Activated naive CD4-positive, alpha-beta T cell treated with anti-CD3 and anti-CD28 coated beads, Interleukin-2, amount 50 U/mL, for 72 hours (primary cell): ENCODE data around the gene PLA2G15. TPM values are rescaled to one million over a fixed set of nuclear protein-coding genes. Genes with fewer than 3 reads are reported as not detected.

ENCODE experiments used
- ATAC-seq, 2 donors: fragments of 150-1000 bp; cut with Tn5 transposase; 2 replicates each; pipeline ENCODE4 v1.10.0; 2021; ENCODE audit warnings: mild to moderate bottlenecking in 2 of 2, moderate library complexity in 2 of 2
- DNase-seq, 2 donors: peaks; one replicate each; pipeline ENCODE4 v3.0.0; 2021 to 2022; ENCODE audit warnings: low spot score in 2 of 2
- H3K27ac Mint-ChIP-seq, 2 donors: one replicate each; pipeline ENCODE4 v1.8.0; 2022; ENCODE audit warnings: mild to moderate bottlenecking in 2 of 2, mixed read lengths in 2 of 2
- H3K36me3 Mint-ChIP-seq, 2 donors: one replicate each; pipeline ENCODE4 v1.8.0; 2022; ENCODE audit warnings: mixed read lengths in 2 of 2
- H3K9me3 Mint-ChIP-seq, 2 donors: one replicate each; pipeline ENCODE4 v1.8.0; 2022; ENCODE audit warnings: mixed read lengths in 2 of 2
- total RNA-seq, 2 donors: library from RNA; stranded (reverse); gene quantifications; one replicate each; pipeline ENCODE4 v1.2.3, GENCODE V29; 2022

PLA2G15 gene
- total RNA-seq, 2 donors from 2014 or later = 9.7 to 9.8 TPM

DNA sequence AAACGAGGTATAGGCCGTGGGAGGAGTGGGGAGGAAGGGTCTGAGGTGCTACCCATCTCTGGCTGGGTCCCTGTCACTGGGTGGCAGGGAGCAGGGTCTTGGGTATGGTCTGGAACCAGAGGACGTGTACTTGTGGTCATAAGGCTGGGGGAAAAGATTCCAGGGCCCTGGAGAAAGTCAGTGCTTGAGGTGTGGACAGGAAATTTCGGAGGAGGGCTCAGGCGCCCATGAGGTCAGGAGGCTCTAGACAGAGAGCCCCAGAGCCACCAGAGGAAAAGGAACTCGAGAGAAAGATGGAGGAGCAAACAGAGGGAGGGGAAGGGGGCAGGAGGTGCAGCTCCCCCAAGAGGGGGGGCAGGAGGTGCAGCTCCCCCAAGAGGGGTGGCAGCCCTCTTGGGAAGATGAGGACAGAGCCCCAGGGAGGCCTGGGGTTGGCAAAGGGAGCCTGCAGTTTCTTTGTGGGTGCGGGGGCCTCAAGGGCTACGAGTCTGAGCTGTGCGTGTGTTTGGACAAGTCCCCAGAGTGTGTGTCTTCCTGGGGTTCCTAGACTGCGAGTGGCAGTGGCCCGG is 18.5 kb downstream of the PLA2G15 start:
- DNase-seq (no peak), ATAC-seq (no peak)
- H3K27ac Mint-ChIP-seq = peak overlapping the region; percentile 94 to 97
- H3K9me3 Mint-ChIP-seq = no peaks in the 10 kb centered on the region
- peaks cover 10 to 20% of the 10 kb centered on the region in 2 donors for H3K36me3 Mint-ChIP-seq

- DNase-seq (peak; percentile 83 to 88), ATAC-seq (peak; percentile 73 to 80)
- Mint-ChIP-seq H3K9me3 (no peaks in the 10 kb centered on the region), H3K36me3 (peaks cover 10 to 20% of the 10 kb centered on the region in 2 donors), H3K27ac (peak within 1 kb of the TSS; percentile 97)
These were observed 19.2 kb downstream of the PLA2G15 start, which contains the start of gene SLC7A6 for GRCh38 chr16:68264128-68265077. Gene SLC7A6 (plus strand): TSS chr16:68264526. CDS start chr16:68274727, 10,201 bp downstream.

DNA sequence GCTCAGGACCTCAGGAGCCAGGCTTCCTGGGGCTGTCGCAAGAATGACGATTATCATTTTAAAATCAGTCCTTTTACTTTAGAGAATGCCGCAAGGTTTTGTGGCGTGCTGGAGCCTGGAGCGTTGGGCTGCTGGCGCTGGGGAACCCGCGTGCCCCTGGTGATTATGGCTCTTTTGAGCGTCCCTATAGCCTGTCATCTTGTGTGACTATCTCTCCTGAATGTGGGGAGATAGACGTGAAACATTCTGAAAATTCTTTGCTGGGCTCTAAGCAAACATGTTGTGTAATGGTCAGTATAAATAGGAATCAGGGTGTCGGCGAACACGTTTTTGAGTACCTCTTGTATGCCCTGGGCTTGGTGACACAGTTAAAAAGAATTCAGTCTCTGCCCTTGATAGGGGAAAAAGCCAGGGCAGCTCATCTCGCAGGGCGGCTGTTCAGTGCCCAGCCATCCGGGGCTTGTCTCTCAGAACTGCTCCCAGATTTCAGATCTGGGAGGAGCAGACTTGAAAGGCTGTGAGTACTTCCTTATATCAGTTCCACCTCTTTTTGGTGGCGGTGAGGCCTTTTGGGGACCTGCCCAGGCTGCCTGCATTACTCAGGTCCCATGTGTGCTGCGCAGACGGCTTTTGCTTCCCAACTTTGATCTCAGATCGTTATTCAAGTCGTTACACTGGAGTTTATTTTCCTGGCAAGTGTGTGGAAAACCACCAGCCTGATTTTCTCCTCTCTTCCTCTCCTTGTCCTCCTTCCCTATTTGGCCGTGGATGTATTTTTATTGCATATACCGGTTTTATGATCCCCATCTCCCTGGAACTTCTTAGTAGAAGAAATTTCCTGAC is 20.1 kb downstream of the PLA2G15 start:
- H3K9me3 Mint-ChIP-seq = no peaks in the 10 kb centered on the region
- peak overlapping the region; percentile 97 for H3K27ac Mint-ChIP-seq
- DNase-seq = peak; percentile 60 to 72
- ATAC-seq = peak; percentile 44 to 55
- peaks cover 10 to 20% of the 10 kb centered on the region in 2 donors for H3K36me3 Mint-ChIP-seq

DNA sequence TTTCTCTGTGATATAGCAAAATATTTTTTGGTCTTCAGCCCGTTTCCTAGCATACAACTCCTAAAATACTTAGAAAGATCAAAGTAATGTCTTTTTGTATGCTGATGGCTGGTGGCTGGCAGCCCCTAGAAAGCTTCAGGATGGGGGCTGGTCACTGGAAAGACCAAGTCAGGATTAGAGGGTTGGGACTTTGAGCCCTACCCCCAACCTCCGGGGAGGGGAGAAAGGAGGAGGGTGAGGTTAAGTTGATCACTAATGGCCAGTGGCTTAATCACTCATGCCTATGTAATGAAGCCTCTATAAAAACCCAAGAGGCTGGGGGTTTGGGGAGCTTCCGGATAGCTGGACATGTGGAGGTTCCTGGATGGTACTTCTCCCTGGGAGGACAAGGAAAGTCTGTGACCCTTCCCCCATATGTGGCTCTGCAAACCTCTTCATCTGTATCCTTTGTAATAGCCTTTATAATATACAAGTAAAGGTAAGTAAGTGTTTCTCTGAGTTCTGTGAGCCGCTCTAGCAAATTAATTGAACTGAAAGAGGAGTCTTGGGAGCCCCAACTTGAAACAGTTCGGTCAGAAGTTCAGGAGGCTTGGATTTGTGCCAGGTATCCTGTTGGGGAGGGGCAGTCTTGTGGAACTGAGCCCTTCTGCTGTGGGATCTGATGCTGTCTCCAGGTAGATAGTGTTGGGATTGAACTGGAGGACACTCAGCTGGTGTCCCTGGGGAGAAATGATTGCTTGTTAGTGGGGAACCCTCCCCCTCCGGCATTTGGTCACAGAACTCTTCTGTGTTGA is 22.6 kb downstream of the PLA2G15 start:
- H3K36me3 Mint-ChIP-seq = peaks cover 19 to 25% of the 10 kb centered on the region in 2 donors

DNA sequence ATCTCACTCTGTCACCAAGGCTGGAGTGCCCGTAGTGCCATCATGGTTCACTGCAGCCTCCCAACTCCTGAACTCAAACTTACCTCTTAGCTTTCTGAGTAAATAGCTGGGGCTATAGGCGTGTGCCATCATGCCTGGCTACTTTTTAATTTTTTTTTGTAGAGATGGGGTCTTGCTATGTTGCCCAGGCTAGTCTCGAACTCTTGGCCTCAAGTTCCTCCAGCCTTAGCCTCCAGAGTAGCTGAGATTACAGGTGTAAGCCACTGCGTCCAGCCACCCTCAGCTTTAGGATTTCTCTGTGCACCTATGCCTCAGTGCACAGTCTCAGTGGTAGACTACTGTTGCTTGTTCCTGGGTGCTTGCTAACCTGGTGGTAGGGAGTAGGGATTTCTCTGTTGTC is 24.6 kb downstream of the PLA2G15 start:
- H3K9me3 Mint-ChIP-seq = no peaks in the 10 kb centered on the region

More for the DNA sequence above, 22.6 kb downstream of the PLA2G15 start:
- peak overlapping the region; percentile 83 to 88 for H3K27ac Mint-ChIP-seq
- no peak for ATAC-seq
- no peaks in the 10 kb centered on the region for H3K9me3 Mint-ChIP-seq
- DNase-seq = no peak

DNA sequence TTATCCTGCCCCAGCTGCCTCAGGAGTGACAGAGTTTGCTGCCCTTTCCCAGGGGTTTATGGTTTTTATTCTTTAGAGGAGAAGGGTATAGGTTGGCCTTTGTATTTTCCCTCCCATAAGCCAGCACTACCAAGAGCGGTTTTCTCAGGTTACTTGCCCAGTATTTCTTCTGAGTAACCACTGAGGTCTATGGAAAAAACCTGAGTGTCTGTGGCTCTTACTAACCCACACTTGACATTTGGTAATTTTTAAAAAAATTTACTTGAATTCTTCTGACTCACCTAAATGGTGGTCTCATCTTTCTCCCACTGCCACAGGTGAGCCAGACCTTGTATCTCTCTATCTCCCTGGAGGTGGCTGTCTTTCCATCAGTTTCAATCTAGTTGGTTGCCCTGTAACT is 25.2 kb downstream of the PLA2G15 start:
- DNase-seq (no peak), ATAC-seq (peak; percentile 60 to 67)
- no peaks in the 10 kb centered on the region for H3K9me3 Mint-ChIP-seq
- peak overlapping the region; percentile 83 to 96 for H3K27ac Mint-ChIP-seq
- H3K36me3 Mint-ChIP-seq = peaks cover 26 to 33% of the 10 kb centered on the region in 2 donors

More for the DNA sequence above, 24.6 kb downstream of the PLA2G15 start:
- Mint-ChIP-seq H3K36me3 (peaks cover 32 to 35% of the 10 kb centered on the region in 2 donors), H3K27ac (peak overlapping the region; percentile 83 to 96)
- DNase-seq = no peak
- peak in 1 of 2 donors; percentile 3 for ATAC-seq

DNA sequence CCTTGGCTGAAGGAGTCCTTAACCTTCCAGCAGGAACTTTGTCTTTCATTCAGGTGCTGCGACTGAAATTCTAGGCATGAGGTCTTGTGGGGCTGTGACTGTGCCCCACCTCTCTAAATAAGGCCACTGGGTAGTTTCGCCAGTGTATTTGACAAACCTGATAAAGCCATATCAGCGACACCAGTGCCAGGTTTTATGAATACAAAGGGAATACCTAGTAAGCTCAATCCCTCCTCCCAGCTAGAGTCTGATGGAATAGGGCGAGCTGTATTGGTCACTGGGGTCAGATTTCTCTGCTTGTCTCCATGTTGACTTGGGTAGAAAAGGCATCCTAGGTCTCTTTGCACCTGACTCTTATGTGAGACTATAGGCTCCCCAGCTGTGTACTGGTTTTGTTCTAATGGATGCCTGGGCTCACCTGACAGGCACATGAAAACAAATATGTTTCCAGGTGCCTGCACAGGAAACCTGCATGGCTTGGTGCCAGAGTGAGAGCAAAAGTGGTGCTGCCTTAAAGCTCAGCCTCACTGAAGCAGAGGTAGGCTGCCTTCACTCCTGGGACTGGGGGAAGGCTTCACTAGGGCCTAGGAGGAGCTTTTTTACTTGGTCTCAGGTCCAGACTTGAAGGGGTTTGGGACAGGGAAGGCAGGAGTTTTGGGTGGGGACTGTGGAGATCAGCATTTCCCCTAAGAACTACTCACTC is 27.5 kb downstream of the PLA2G15 start:
- Mint-ChIP-seq H3K9me3 (no peaks in the 10 kb centered on the region), H3K27ac (peak overlapping the region; percentile 83 to 92), H3K36me3 (peaks cover 24 to 32% of the 10 kb centered on the region in 2 donors)
- DNase-seq (no peak), ATAC-seq (peak in 1 of 2 donors; percentile 20)

- Mint-ChIP-seq H3K27ac (peak overlapping the region; percentile 83 to 92), H3K36me3 (peaks cover 24 to 32% of the 10 kb centered on the region in 2 donors), H3K9me3 (no peaks in the 10 kb centered on the region)
- DNase-seq = no peak
- no peak for ATAC-seq
These were observed 28.3 kb downstream of the PLA2G15 start for GRCh38 chr16:68273459-68273858.

- no peak for DNase-seq
- no peaks in the 10 kb centered on the region for H3K9me3 Mint-ChIP-seq
- H3K27ac Mint-ChIP-seq = peak overlapping the region; percentile 83 to 92
- ATAC-seq = peak in 1 of 2 donors; percentile 19
- peaks cover 24 to 32% of the 10 kb centered on the region in 2 donors for H3K36me3 Mint-ChIP-seq
These were observed 28.7 kb downstream of the PLA2G15 start for GRCh38 chr16:68273896-68274295.

DNA sequence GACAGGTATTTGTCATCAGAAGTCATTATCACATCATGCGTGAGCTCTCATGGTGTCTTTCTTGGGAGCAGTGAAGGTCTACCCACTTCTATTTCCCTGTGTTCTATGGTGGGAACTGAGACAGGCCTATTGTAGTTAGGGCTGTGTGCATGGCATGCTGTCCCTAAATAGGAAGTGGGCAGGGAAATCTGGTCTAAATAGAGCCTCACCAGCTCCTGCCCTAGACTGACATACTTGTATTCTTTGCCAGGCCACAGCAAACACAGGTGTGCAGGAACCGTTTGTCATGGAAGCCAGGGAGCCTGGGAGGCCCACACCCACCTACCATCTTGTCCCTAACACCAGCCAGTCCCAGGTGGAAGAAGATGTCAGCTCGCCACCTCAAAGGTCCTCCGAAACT is 29.3 kb downstream of the PLA2G15 start:
- no peak for ATAC-seq
- peak overlapping the region; percentile 83 to 92 for H3K27ac Mint-ChIP-seq
- peaks cover 26 to 34% of the 10 kb centered on the region in 2 donors for H3K36me3 Mint-ChIP-seq

GRCh38 chr16:68275611-68276191 is 30.5 kb downstream of the PLA2G15 start:
- Mint-ChIP-seq H3K27ac (peak overlapping the region; percentile 82 to 83), H3K9me3 (no peaks in the 10 kb centered on the region), H3K36me3 (peaks cover 33 to 43% of the 10 kb centered on the region in 2 donors)
- peak in 1 of 2 donors; percentile 44 for DNase-seq
- peak; percentile 86 to 87 for ATAC-seq

More for the DNA sequence above, 29.3 kb downstream of the PLA2G15 start:
- no peak for DNase-seq
- no peaks in the 10 kb centered on the region for H3K9me3 Mint-ChIP-seq

- ATAC-seq = no peak
- H3K9me3 Mint-ChIP-seq = no peaks in the 10 kb centered on the region
- peaks cover 30 to 41% of the 10 kb centered on the region in 2 donors for H3K36me3 Mint-ChIP-seq
- no peak for DNase-seq
- H3K27ac Mint-ChIP-seq = peak overlapping the region; percentile 47 to 83
These were observed 31.1 kb downstream of the PLA2G15 start for GRCh38 chr16:68276223-68276622.

DNA sequence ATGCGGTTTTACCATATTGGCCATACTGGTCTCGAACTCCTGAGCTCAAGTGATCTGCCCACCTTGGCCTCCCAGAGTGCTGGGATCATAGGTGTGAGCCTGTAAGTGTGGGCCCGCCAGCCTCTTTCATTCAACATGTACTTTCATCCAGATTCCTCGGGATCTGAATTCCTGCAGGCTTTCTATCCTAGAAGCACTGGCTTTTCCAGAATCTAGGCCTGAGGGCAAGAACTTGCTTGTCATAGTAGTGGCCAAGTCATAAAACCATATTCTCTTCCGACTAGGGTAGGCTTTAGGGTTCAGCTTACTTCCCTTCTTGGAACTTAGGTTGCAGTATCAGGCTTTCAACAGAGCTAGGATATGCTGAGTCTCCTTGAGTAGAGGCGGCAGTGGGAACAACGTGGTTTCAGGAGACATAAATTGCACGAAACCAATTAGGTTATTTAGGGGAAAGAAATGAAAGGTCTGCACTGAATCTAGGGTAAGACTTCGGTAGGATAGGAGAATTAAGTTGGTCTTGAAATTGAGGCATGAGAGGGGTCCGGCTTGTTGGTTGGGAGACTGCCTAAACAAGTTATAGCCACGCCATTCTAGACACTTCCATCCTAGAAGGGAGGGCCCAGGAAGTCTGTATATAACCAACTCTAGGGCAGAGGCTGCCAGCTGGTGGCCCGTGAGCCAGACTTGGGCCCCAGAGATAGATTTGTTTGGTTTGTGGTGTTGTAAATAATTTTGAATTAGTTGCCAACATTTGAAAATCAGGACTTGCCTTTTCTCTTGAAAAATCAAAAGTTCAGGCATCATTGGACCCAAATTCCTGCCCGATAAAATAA is 34.8 kb downstream of the PLA2G15 start:
- Mint-ChIP-seq H3K27ac (peak overlapping the region; percentile 31 to 64), H3K36me3 (peaks cover 26 to 27% of the 10 kb centered on the region in 2 donors), H3K9me3 (no peaks in the 10 kb centered on the region)
- DNase-seq (no peak), ATAC-seq (no peak)
